ENCODE data around the gene BAIAP2.
A peak's percentile ranks its signal among the peaks of the same experiment; 100 is the strongest.

Gene BAIAP2

GRCh38 chr17:81091154-81091553, 56.2 kb downstream of the BAIAP2 start:
- DNase-seq (ENCODE audit: low read depth), result no peak

- no peak for DNase-seq (ENCODE audit: low read depth)
Measured at GRCh38 chr17:81091774-81092517, 57.0 kb downstream of the BAIAP2 start.

DNA sequence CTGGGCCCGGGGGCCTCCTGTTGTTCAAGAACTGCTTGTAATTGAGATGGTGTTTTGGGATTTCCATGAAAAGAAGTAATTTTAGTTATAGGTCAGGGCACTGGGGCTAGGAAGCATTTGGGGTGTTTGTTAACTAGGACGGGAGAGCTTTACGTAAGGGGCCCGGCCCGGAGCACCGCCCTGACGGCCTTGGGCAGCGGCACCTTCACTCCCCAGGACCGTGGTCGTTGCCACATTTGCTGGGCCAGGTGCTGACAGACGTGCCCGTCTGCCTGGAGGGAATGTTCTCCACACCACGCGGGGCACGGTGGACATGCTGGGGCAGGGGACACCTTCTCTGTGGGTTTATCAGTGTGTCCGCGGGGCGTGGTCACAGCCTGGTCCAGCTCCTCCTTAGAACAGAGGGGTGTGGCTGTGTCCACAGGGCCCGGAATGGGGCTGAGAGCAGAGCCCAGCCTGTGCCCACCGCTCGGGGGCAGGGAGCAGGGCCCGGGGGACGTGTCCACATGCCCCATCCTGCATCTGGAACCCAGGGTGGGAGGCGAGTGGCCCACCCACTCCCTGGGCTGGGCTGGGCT, 57.7 kb downstream of the BAIAP2 start:
- DNase-seq (ENCODE audit: low read depth), result no peak

- DNase-seq (ENCODE audit: low read depth), result no peak
Measured at GRCh38 chr17:81093619-81094508, 58.9 kb downstream of the BAIAP2 start.

GRCh38 chr17:81094509-81095382, 59.8 kb downstream of the BAIAP2 start:
- DNase-seq (ENCODE audit: low read depth), result peak; percentile 100

DNA sequence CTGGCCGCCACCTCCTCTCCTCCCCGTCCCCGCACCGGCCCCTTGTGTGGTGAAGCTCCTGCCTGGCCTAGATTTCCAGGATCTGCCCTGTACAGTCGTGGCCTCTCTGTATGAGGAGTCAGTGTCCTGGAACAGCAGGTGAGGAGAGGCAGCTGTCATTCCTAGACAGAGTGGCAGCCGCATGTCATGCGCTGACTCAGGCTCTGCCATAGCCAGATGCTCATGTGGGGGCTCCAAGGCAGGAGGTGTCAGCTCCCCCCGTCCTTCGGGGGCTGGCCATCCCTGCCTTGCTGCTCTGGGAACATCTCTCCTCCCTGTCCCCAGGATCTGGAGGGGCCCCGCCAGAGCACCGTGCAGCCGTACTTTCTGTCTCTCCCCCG, 60.4 kb downstream of the BAIAP2 start:
- DNase-seq (ENCODE audit: low read depth), result no peak

DNA sequence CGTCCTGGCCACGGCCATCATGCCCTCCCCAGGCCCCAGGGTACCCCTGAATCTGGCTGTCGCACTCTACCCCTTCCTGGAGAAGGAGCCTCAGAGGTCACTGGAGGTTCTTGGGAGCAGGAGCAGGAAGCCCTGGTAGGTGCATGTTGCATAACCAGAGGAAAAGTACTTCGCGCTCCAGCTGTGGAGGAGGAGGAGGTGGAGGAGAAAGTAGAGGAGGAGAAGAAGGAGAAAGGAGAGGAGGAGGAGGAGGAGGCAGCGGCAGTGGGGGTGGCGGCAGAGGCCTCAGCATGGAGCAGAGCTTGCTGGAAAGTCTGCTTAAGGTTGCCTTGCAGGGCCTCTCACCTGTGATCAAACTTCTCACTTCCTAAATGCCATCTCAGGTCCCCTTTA, 61.8 kb downstream of the BAIAP2 start:
- DNase-seq (ENCODE audit: low read depth), result no peak

- peak; percentile 30 for DNase-seq (ENCODE audit: low read depth)
Measured at GRCh38 chr17:81097134-81097942, 62.4 kb downstream of the BAIAP2 start.

DNA sequence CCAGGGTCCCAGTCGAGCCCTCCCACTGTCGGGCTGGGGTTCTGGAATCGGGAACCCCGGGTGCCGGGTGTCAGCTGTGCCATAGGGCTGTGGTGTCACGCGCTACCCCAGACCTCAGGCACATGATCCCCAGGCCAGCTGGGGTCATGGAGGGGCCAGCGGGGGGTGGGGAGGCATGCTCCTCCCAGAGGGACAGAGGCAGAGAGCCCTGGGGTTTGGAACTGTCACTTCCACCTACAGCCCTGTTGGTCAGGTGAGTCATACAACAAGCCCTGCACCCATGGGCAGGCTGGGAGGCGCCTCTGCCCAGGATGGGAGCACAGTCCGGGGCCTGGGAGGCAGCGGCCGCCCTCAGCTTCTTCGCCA, 63.0 kb downstream of the BAIAP2 start:
- no peak for DNase-seq (ENCODE audit: low read depth)

GRCh38 chr17:81099888-81100287, 64.9 kb downstream of the BAIAP2 start:
- no peak for DNase-seq (ENCODE audit: low read depth)

GRCh38 chr17:81100668-81101067, 65.7 kb downstream of the BAIAP2 start:
- DNase-seq (ENCODE audit: low read depth), result no peak

- DNase-seq (ENCODE audit: low read depth), result no peak
Measured at GRCh38 chr17:81101614-81102306, 66.8 kb downstream of the BAIAP2 start.

- DNase-seq (ENCODE audit: low read depth), result no peak
Measured at GRCh38 chr17:81102352-81102751, 67.4 kb downstream of the BAIAP2 start.

DNA sequence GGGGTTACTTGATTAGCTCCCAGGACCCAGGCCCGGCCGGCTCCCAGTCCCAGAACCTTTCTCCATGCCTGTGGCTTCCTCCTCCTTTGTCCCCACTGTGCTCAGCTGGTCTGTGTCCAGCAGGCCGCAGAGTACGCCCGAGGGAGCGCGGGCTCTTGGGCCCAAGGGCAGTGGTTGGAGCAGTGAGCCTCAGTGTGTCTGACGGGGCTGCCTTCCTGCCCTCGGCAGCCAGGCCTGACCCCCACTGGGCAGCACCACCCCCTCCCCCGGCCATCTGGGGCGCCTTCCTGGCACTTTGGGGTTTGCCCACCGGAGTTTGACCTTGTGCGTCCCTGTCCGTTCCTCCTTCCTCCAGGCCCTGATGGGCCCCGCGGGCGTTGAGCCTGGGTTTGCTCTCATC, 67.9 kb downstream of the BAIAP2 start:
- DNase-seq (ENCODE audit: low read depth), result no peak

GRCh38 chr17:81103379-81103778, 68.4 kb downstream of the BAIAP2 start:
- DNase-seq (ENCODE audit: low read depth), result no peak

GRCh38 chr17:81106716-81107115, 71.8 kb downstream of the BAIAP2 start:
- DNase-seq (ENCODE audit: low read depth), result no peak

DNA sequence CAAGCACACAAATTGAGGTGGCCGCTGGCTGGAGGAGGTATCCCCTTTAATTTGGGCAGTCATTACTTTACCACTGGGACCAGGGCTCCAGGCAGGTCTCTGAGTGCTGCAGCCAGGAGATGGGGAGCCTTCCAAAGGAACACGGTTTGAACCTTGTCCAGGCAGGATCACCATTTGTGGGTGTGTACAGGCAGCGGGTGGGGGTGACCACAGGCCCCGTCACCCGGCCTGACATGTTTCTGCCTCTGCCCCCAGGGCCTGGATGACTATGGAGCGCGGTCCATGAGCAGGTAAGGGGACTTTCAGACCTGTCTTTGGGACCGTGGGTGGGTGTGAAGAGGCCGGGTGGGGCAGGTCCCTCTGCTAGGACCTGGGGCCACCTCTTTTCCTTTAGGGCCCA, 73.3 kb downstream of the BAIAP2 start:
- no peak for DNase-seq (ENCODE audit: low read depth)

- no peak for DNase-seq (ENCODE audit: low read depth)
Measured at GRCh38 chr17:81109957-81110356, 75.0 kb downstream of the BAIAP2 start.

- DNase-seq (ENCODE audit: low read depth), result no peak
Measured at GRCh38 chr17:81110488-81111040, 75.6 kb downstream of the BAIAP2 start.

DNA sequence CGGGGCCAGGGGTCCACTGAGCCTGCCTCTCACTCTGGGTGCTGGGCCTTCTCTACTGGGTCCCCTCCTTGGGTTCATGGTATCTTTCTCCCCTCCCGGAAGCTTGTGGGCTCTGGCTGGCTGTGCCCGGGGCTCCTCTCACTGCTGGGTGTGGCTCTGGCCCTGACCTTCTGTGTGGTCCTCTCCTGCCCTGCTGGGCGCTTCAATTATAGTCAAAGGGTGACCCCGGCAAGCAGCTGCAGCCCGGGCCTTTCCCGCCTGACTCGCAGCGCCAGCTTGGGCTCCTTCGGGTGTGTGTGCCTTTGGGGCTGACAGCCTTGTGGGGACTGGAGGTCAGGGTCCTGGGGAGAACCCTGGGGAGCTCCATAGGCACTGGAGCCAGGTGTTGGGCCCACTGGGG, 76.1 kb downstream of the BAIAP2 start:
- no peak for DNase-seq (ENCODE audit: low read depth)

Data from GM04503 (cell line).